Activated CD4-positive, alpha-beta memory T cell treated with anti-CD3 and anti-CD28 coated beads, Interleukin-2, amount 10 ng/mL, durations not matched to agents 7 days and 5 days (primary cell): ENCODE results near the gene ICA1. TPM values are rescaled to one million over a fixed set of nuclear protein-coding genes. Genes with fewer than 3 reads are reported as not detected.

ENCODE experiments used
- CTCF ChIA-PET: fragments of 350-600 bp; sonication (Branson Sonifier 250); formaldehyde crosslinking; loops from one replicate; lab custom pipeline; 2021; ENCODE audit warnings: antibody characterized with exemption, inconsistent platforms; lab: Charles Lee
- POLR2A ChIA-PET: fragments of 350-600 bp; sonication (Branson Sonifier 250); formaldehyde crosslinking; loops from one replicate; lab custom pipeline; 2021; ENCODE audit warnings: antibody characterized with exemption; lab: Charles Lee
- DNase-seq: peaks from one replicate; pipeline ENCODE4 v3.0.0-alpha.2; 2020
- H3K27ac Mint-ChIP-seq: one replicate; pipeline ENCODE4 v1.8.0; 2021; ENCODE audit warnings: mild to moderate bottlenecking, mixed read lengths
- H3K27me3 Mint-ChIP-seq: one replicate; pipeline ENCODE4 v1.8.0; 2021; ENCODE audit warnings: mixed read lengths
- H3K36me3 Mint-ChIP-seq: one replicate; pipeline ENCODE4 v1.8.0; 2021; ENCODE audit warnings: low read depth, mixed read lengths
- H3K4me1 Mint-ChIP-seq: one replicate; pipeline ENCODE4 v1.8.0; 2021; ENCODE audit warnings: mixed read lengths
- H3K4me3 Mint-ChIP-seq: one replicate; pipeline ENCODE4 v1.8.0; 2021; ENCODE audit warnings: mild to moderate bottlenecking, mixed read lengths
- H3K9me3 Mint-ChIP-seq: one replicate; pipeline ENCODE4 v1.8.0; 2021; ENCODE audit warnings: mixed read lengths
- total RNA-seq, 2 experiments: library from RNA; stranded (reverse); gene quantifications; one replicate each; pipeline ENCODE4 v1.2.3, GENCODE V29; 2021

ICA1 gene
- total RNA-seq, 2 experiments from 2014 or later, result 2.2 TPM

- no peaks in the 10 kb centered on the region for H3K27me3 Mint-ChIP-seq
- ChIA-PET CTCF (interaction anchor here (0.6 to 2.2 kb wide), 6 partner anchors 13 to 1112 kb away, joined by 3 to 13 read pairs (median 4); no protein-coding TSS in a partner anchor), POLR2A (interaction anchor here (0.8 to 1.5 kb wide), 4 partner anchors 14 to 534 kb away, joined by 3 to 5 read pairs (median 3); no protein-coding TSS in a partner anchor)
- no peak for DNase-seq
- H3K4me3 Mint-ChIP-seq, result no peak overlapping the region
- no peaks in the 10 kb centered on the region for H3K36me3 Mint-ChIP-seq
- no peaks in the 10 kb centered on the region for H3K9me3 Mint-ChIP-seq
- no peak overlapping the region for H3K27ac Mint-ChIP-seq
- H3K4me1 Mint-ChIP-seq, result peaks cover 6% of the 10 kb centered on the region
Observed at GRCh38 chr7:8215648-8216333, 46.2 kb downstream of the ICA1 start.

GRCh38 chr7:8214244-8214824, 47.6 kb downstream of the ICA1 start:
- peaks cover 6% of the 10 kb centered on the region for H3K4me1 Mint-ChIP-seq
- H3K36me3 Mint-ChIP-seq, result no peaks in the 10 kb centered on the region
- POLR2A ChIA-PET, result interaction anchor here (0.8 to 1.3 kb wide), 2 partner anchors 12 to 532 kb away, joined by 3 read pairs; no protein-coding TSS in a partner anchor
- H3K4me3 Mint-ChIP-seq, result no peak overlapping the region
- no peaks in the 10 kb centered on the region for H3K9me3 Mint-ChIP-seq
- CTCF ChIA-PET, result interaction anchor here (0.6 to 2.2 kb wide), 4 partner anchors 179 to 1031 kb away, joined by 3 to 13 read pairs (median 4); no protein-coding TSS in a partner anchor
- no peak for DNase-seq
- H3K27me3 Mint-ChIP-seq, result no peaks in the 10 kb centered on the region
- no peak overlapping the region for H3K27ac Mint-ChIP-seq

DNA sequence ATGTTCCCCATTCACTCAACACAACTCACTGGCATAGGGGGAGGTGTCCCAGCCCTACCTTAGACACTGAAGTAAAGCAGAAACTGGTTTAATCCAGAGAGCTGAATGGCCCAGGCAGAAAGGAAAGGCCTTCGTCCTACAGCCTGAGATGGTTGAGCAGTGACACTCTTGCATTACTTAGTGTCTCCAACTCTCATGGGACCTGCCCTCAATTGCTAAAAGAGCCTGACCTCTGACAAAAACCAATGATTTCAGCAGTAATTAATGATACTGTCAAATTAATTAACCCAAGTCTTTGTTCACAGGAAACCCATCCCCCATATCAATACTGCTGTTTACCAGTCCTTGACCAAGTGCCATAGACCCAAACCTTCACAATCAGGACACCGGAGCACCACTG, 48.6 kb downstream of the ICA1 start:
- Mint-ChIP-seq H3K36me3 (no peaks in the 10 kb centered on the region), H3K27me3 (peaks cover 1% of the 10 kb centered on the region), H3K4me3 (no peak overlapping the region), H3K27ac (no peak overlapping the region), H3K9me3 (no peaks in the 10 kb centered on the region), H3K4me1 (peaks cover 6% of the 10 kb centered on the region)
- CTCF ChIA-PET, result no interaction called here
- DNase-seq, result no peak
- POLR2A ChIA-PET, result no interaction called here

DNA sequence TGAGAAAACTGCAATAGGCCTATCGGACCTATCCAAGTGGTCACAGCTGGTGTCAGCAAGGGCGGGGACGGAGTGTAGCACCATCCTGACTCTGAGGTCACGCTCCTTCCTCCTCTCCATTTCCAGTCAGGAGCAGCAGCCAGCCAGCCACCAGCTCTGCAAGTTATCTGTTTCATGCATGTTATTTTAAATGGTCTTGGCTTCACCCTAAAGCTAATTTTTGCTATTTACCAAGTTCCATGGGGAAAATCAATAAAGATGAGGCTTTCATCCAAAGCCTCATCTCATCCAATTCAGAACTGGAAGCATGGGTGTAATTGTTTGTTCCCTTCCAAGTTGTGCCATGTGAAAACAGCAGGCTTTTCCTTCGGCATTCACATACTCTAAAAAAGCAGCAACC, 49.3 kb downstream of the ICA1 start:
- DNase-seq, result no peak
- Mint-ChIP-seq H3K4me3 (no peak overlapping the region), H3K36me3 (no peaks in the 10 kb centered on the region), H3K9me3 (no peaks in the 10 kb centered on the region), H3K27me3 (peaks cover 4% of the 10 kb centered on the region), H3K27ac (no peak overlapping the region), H3K4me1 (peaks cover 6% of the 10 kb centered on the region)
- ChIA-PET CTCF (interaction anchor here (1.1 kb wide), 1 partner anchor 532 kb away, joined by 3 read pairs; no protein-coding TSS in a partner anchor), POLR2A (interaction anchor here (1.1 kb wide), 1 partner anchor 37 kb away, joined by 3 read pairs; no protein-coding TSS in a partner anchor)

- H3K4me3 Mint-ChIP-seq, result no peak overlapping the region
- ChIA-PET POLR2A (no interaction called here), CTCF (interaction anchor here (1.1 kb wide), 1 partner anchor 531 kb away, joined by 3 read pairs; no protein-coding TSS in a partner anchor)
- no peaks in the 10 kb centered on the region for H3K36me3 Mint-ChIP-seq
- peaks cover 1% of the 10 kb centered on the region for H3K4me1 Mint-ChIP-seq
- peaks cover 5% of the 10 kb centered on the region for H3K27me3 Mint-ChIP-seq
- no peaks in the 10 kb centered on the region for H3K9me3 Mint-ChIP-seq
- no peak for DNase-seq
- H3K27ac Mint-ChIP-seq, result no peak overlapping the region
Observed at GRCh38 chr7:8211725-8212096, 50.3 kb downstream of the ICA1 start.

- H3K27ac Mint-ChIP-seq, result no peak overlapping the region
- ChIA-PET CTCF (interaction anchor here (1.1 kb wide), 1 partner anchor 617 kb away, joined by 3 read pairs; no protein-coding TSS in a partner anchor), POLR2A (interaction anchor here (1.5 kb wide), 1 partner anchor 12 kb away, joined by 5 read pairs; no protein-coding TSS in a partner anchor)
- no peaks in the 10 kb centered on the region for H3K36me3 Mint-ChIP-seq
- peaks cover 8% of the 10 kb centered on the region for H3K27me3 Mint-ChIP-seq
- H3K4me1 Mint-ChIP-seq, result no peaks in the 10 kb centered on the region
- H3K9me3 Mint-ChIP-seq, result no peaks in the 10 kb centered on the region
- no peak for DNase-seq
- H3K4me3 Mint-ChIP-seq, result no peak overlapping the region
Observed at GRCh38 chr7:8210845-8211724, 50.9 kb downstream of the ICA1 start.

DNA sequence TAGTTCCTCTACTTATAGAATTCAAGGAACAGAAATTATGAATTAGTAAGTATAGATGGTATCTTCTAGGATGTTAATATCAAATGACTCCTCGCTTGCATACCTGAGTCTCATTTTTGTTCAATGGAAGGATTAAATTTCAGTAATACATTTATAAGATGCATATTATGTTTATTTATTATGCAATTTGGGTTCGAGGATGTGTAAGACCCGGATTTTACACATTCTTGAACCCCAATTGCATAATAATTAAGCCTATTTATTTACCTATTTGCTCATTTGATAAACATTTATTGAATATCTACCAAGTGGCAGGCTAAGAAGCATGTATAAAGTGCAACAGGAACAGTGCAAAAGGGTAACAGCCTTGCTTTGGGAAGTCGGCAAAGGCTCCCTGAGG, 52.6 kb downstream of the ICA1 start:
- ChIA-PET POLR2A (no interaction called here), CTCF (no interaction called here)
- no peaks in the 10 kb centered on the region for H3K9me3 Mint-ChIP-seq
- H3K36me3 Mint-ChIP-seq, result no peaks in the 10 kb centered on the region
- peaks cover 8% of the 10 kb centered on the region for H3K27me3 Mint-ChIP-seq
- no peak for DNase-seq
- no peak overlapping the region for H3K27ac Mint-ChIP-seq
- H3K4me3 Mint-ChIP-seq, result no peak overlapping the region
- no peaks in the 10 kb centered on the region for H3K4me1 Mint-ChIP-seq

DNA sequence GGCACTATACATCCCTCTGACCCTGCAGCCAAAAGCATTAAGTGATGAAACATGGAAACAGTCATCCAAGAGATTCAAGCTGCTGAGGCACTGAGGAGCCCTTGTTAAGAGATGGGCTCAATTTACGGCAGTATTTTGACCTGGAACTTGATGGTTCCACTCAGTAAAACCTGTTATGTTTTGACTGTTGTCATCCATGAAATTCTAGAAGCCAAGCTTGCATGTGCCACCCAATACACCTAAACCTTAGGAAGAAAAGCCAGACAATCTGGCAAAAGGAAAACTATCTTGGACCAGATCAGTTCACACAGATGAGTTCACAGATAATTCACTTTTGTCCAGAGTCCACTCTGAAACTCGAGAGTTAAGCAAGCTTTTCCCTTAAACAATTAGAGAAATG, 53.2 kb downstream of the ICA1 start:
- H3K4me3 Mint-ChIP-seq, result no peak overlapping the region
- DNase-seq, result no peak
- H3K27ac Mint-ChIP-seq, result no peak overlapping the region
- ChIA-PET CTCF (no interaction called here), POLR2A (interaction anchor here (1.1 kb wide), 1 partner anchor 8 kb away, joined by 3 read pairs; no protein-coding TSS in a partner anchor)
- H3K36me3 Mint-ChIP-seq, result no peaks in the 10 kb centered on the region
- H3K9me3 Mint-ChIP-seq, result no peaks in the 10 kb centered on the region
- H3K4me1 Mint-ChIP-seq, result no peaks in the 10 kb centered on the region
- H3K27me3 Mint-ChIP-seq, result peaks cover 8% of the 10 kb centered on the region

DNA sequence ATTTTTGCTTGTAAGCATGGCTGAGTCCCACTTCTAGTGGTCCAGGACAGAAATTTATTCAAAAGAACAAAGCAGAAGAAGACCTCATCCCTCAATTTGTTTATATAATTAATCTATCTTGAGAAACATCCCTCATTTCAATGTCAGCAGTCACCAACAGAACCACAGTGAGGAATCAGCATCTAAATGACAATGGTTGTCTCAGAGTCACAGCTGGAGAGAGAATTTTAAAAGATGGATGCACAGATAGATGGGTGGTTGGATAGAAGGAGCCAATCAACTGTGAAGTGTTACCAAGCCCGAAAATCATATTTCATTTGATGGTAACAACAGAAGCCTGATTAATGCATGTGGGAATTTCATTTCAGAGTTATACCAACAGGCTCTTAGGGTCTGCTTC, 55.0 kb downstream of the ICA1 start:
- H3K36me3 Mint-ChIP-seq, result no peaks in the 10 kb centered on the region
- no peak overlapping the region for H3K27ac Mint-ChIP-seq
- H3K27me3 Mint-ChIP-seq, result peaks cover 11% of the 10 kb centered on the region
- ChIA-PET CTCF (interaction anchor here (1.0 kb wide), 1 partner anchor 93 kb away, joined by 3 read pairs; no protein-coding TSS in a partner anchor), POLR2A (no interaction called here)
- H3K4me1 Mint-ChIP-seq, result peaks cover 4% of the 10 kb centered on the region
- H3K4me3 Mint-ChIP-seq, result no peak overlapping the region
- no peak for DNase-seq
- H3K9me3 Mint-ChIP-seq, result no peaks in the 10 kb centered on the region

DNA sequence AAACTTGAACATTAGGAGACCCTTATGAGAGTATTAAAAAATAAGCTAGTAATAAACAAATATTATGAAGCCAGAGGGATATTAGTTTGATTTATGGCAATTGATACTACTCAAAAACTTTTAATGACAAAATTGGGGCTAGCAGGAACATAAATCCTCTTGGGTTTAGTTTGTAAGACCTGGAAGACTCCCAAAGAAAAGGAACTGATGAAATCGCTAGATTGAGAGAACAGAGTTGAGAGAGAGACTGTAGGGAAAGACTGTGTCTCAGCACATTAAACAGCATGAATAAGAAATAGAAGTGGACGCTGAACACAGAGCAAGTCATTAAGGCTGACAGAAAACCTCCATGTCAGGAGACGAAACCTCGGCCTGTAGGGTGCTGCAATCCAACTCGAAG, 56.4 kb downstream of the ICA1 start:
- H3K36me3 Mint-ChIP-seq, result no peaks in the 10 kb centered on the region
- ChIA-PET CTCF (interaction anchor here (0.8 kb wide), 1 partner anchor 15 kb away, joined by 7 read pairs; no protein-coding TSS in a partner anchor), POLR2A (no interaction called here)
- no peak overlapping the region for H3K4me3 Mint-ChIP-seq
- H3K27me3 Mint-ChIP-seq, result peaks cover 13% of the 10 kb centered on the region
- no peak for DNase-seq
- peaks cover 13% of the 10 kb centered on the region for H3K4me1 Mint-ChIP-seq
- no peaks in the 10 kb centered on the region for H3K9me3 Mint-ChIP-seq
- no peak overlapping the region for H3K27ac Mint-ChIP-seq

GRCh38 chr7:8205031-8205387, 57.0 kb downstream of the ICA1 start:
- Mint-ChIP-seq H3K4me3 (no peak overlapping the region), H3K36me3 (no peaks in the 10 kb centered on the region), H3K27me3 (peaks cover 13% of the 10 kb centered on the region), H3K9me3 (no peaks in the 10 kb centered on the region), H3K4me1 (peaks cover 17% of the 10 kb centered on the region), H3K27ac (no peak overlapping the region)
- POLR2A ChIA-PET, result no interaction called here
- DNase-seq, result no peak
- CTCF ChIA-PET, result interaction anchor here (0.8 kb wide), 1 partner anchor 14 kb away, joined by 7 read pairs; no protein-coding TSS in a partner anchor

GRCh38 chr7:8204339-8205030, 57.5 kb downstream of the ICA1 start:
- Mint-ChIP-seq H3K27me3 (peaks cover 16% of the 10 kb centered on the region), H3K4me3 (no peak overlapping the region), H3K4me1 (peaks cover 20% of the 10 kb centered on the region), H3K9me3 (no peaks in the 10 kb centered on the region), H3K27ac (no peak overlapping the region), H3K36me3 (no peaks in the 10 kb centered on the region)
- POLR2A ChIA-PET, result no interaction called here
- CTCF ChIA-PET, result interaction anchor here (0.8 kb wide), 1 partner anchor 14 kb away, joined by 7 read pairs; no protein-coding TSS in a partner anchor
- DNase-seq, result no peak
